GM04503 (cell line): ENCODE results near the gene GOLGA8N.
"Not testable (repeated sequence)": the region's sequence is repeated elsewhere in the genome, so short reads cannot be mapped to it uniquely, and the experiment has no call there.

Source experiments
- DNase-seq: peaks from one replicate; pipeline ENCODE4 v3.0.0-alpha.2; 2012; ENCODE audit warnings: low read depth

GOLGA8N gene

GRCh38 chr15:32593151-32593550 lies at the start of gene GOLGA8N:
TSS of gene GOLGA8N (plus strand) at chr15:32593456.
- DNase-seq, result not testable (repeated sequence)

- DNase-seq, result not testable (repeated sequence)
These were observed 49.8 kb upstream of the GOLGA8N start for GRCh38 chr15:32543456-32543855.

DNA sequence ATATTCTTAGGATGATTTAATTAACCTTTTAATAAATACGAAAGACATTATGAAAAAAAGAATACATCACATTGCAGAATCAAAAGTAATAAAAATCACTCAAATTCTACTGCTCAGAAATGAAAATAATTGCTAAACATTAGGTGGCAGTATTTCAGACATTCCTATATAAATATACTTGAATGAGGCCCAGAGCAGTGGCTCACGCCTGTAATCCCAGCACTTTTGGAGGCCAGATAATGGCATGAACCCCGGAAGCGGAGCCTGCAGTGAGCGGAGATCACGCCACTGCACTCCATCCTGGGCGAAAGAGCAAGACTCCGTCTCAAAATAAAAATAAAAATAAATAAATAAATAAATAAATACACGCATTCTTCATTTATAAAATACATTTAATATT lies 48.1 kb upstream of the GOLGA8N start:
- DNase-seq, result not testable (repeated sequence)

DNA sequence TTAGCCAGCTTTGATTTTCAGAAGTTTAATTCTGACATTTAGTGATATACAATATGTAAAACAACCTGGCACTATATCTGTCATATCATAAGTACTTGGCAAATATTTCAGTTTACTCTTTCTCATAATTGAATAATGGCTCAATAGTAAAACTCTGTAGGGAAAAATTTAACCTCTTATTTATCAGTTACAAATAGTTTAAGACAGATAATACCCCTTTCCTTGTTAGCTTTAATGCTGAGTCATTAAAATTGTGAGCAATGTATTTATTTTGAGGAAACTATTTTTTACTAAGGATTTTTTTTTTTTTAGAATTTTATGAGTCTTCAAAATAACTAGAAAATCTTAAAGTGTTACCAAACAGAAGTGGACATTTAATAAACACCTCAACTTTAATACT lies 38.7 kb upstream of the GOLGA8N start:
- DNase-seq, result not testable (repeated sequence)

- not testable (repeated sequence) for DNase-seq
These were observed 31.1 kb upstream of the GOLGA8N start for GRCh38 chr15:32562198-32562597.

- DNase-seq, result not testable (repeated sequence)
These were observed 24.3 kb upstream of the GOLGA8N start for GRCh38 chr15:32568988-32569387.

DNA sequence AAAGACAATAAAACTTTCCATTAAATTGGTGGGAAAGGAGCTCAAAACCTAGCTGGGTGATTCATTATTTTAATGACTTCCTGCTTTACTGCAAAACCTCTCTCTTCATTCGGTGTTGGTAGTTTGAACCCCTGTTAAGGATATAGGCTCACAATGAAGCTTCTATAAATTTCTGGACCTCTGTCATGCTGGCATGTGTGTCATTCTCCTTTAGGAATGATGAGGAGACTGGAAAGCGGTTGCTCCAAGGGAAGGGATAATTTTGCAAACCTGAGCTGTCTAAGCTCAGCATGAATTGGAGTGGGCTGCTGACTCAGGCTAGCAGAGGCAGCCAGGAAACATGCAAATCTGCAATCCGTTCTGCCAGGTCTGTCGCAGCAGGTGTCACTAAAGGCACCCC lies 14.8 kb upstream of the GOLGA8N start:
- DNase-seq, result not testable (repeated sequence)

GRCh38 chr15:32585844-32586243 lies 7.4 kb upstream of the GOLGA8N start:
- not testable (repeated sequence) for DNase-seq

- not testable (repeated sequence) for DNase-seq
These were observed 16.3 kb downstream of the GOLGA8N start for GRCh38 chr15:32609518-32609917.

GRCh38 chr15:32610719-32611118 lies 17.5 kb downstream of the GOLGA8N start:
- DNase-seq, result not testable (repeated sequence)

DNA sequence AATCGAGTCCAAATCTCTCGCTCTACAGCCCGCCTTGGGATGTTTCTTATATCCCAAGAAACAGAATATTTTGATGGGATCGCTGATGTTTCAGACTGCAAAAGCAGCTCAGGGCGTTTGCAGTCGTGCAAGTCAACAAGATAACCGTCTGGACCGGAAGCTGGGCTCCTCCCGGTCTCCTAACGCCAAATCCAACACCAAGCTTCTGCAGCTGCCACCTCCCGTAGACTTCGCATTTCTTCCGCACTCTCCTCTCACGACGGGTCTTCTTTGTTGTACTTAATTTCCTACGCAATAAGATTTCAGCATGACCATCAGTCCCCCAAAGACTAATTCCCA lies 21.4 kb downstream of the GOLGA8N start:
- DNase-seq, result not testable (repeated sequence)

DNA sequence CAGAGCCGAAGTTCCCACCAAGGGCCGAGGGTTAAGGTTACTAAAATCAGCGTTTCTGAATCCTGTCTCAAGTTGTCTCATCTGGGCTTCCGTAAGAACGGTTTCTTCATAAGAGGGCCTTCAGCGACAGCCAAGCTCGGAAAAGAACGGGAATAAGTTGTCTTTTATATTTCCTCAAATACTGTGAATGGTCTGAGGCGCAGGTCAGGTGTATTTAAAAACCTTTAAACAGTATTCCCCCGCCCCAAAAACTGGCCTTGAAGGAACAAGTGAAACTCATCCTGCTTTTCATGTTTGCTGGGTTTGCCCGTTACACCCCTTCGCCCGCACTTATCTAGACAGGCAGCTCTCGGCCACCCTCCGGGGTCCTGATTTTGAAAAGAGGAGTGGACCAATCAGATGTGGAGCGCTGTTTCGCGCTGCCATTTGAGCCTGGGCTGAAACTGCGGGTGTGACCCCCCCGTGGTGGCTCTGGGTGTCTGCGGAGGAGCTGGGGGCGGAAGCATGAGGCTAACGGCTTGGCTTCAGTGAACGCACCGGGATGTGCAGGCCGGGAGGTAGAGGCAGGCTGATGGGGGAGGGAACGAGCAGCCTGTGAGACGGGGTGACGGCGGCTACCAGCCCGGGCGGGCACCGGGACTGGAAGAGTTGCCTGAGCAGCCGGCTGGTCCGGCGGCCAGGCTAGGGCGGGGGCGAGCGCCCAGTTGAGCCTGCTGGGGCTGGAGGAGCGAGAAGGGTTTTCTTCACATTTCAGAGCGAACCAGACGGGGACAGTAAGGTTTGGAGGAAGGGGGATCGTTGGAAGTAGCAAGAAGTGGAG lies 22.0 kb downstream of the GOLGA8N start, which contains the start of gene ARHGAP11A:
Gene ARHGAP11A (plus strand): TSS at position 454 of the 820 bp plus-strand sequence. CDS start 708 bp downstream, outside the sequence.
- DNase-seq, result peak; percentile 78

- not testable (repeated sequence) for DNase-seq
These were observed 22.7 kb downstream of the GOLGA8N start for GRCh38 chr15:32615871-32616426.

GRCh38 chr15:32636410-32636809 lies 43.2 kb downstream of the GOLGA8N start:
- DNase-seq, result no peak

- DNase-seq, result no peak
These were observed 43.8 kb downstream of the GOLGA8N start for GRCh38 chr15:32636908-32637567.

DNA sequence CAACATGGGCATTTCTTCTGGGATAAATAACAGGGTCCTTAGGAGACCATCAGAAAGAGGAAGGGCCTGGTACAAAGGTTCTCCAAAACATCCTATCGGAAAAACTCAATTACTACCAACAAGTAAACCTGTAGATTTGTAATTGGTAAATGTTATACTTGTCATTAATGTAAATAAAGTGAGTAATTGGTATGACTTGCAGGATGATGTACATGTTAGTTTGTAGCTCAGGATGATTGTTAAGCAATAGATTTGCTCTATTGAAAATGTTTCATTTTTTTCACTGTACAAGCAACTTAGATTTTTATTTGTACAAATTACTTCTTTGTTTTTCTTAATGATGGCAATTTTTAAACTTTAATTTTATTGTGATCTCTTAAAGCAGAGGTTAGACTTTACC lies 44.4 kb downstream of the GOLGA8N start:
- no peak for DNase-seq

DNA sequence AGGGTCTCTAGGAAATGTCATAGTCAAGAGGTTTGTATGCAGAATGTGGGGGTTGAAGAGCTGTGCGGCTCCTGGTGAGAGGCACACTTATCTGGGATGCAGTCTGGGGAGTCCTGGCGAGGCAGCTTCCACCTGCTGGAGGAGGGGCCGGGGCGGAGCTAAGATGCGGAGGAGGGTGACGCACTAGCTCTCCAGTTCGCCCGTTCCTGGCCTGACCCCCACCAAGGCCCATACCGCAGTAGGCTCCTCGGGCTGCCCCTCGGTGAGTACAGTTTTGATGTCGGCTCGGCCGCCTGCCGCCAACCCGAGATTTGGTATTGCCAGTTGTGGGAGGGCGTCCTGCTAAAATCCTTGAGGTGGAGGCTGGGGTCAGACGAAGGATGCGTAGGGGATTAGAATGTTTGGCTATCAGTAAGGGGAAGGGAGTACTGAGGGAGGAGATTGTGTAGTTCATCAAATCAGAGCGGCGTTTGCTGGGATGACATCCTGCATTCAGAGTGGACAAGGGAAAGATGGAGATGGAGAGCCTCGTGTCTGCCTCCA lies 48.3 kb downstream of the GOLGA8N start, which contains the start of gene SCG5:
Gene SCG5 (plus strand): TSS at position 194 of the 543 bp plus-strand sequence. CDS start 1,883 bp downstream, outside the sequence.
- no peak for DNase-seq

DNA sequence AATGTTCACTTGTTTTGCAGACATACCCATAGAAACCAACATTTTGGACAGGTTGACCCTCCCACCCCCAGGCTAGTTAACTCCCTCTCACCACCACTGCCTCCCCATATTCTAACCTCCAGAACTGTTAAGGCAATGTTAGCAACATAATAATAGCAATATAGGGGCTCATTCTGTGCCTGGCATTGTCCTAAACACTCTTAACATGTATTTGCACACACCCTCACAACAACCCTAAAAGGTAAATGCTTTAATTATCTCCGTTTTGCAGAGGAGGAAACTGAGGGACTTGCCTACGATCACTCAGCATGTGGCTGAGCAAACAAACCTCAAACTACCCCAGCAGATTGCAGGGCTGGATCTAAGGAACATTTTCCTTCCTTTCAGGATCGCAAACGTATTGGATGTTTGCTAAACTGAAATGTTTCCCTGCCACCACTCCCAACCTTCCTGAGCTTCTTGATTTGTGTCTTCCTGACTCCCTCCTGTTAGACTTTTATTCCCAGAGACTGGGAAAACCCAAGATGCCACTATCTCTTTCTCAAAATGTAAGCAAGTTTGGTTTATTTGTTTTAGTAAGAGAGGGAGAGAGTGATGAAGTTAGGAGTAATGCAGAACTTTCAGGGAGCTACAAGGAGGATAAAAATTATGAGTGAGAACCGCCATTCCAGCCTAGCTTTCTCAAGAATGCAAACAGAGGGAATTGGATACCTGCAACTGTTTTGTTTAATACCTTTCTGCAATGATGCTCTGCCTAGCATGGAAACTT lies 49.6 kb downstream of the GOLGA8N start:
- DNase-seq, result no peak

DNA sequence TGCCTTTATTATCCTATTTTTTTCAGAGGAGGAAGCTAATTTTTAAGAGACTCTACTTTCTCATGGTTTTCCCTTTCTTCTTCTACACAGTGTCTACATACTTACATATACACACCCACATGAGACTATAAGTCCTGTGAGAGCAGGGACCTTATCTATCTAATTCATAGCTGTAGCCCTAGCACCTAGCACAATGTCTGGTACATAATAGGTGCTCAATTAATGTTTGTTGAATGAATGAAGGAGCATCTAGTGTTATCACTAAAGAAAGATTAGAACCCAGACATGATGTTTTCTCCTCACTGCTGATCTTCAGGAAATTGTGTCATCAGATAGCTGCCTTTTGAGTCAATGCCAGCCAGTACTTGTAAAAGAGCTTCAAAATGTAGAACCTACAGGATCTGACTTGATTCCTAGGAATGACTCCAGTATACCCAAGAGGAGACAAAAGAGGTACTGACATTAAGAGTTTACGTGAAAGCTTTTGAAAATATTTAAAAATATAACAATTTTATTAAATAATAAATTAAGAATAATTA lies 50.7 kb downstream of the GOLGA8N start:
- no peak for DNase-seq

DNA sequence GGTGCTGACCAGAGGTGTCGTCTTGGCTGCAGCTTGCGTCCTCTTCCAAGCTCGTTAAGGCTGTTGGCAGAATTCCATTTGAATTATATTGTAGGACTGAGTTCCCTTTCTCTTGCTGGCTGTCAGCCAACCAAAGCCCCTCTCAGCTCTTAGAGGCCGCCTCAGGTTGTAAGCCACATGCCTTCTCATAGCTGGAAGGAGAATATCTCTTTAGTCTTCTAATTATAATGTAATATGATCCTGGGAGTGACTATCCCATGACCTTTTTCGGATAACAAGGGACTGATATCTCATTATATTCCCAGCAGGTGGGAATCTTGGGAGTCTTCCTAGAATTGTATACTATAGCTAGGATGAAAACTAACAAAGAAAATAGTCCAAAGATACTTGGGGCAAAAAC lies 53.0 kb downstream of the GOLGA8N start:
- DNase-seq, result no peak

DNA sequence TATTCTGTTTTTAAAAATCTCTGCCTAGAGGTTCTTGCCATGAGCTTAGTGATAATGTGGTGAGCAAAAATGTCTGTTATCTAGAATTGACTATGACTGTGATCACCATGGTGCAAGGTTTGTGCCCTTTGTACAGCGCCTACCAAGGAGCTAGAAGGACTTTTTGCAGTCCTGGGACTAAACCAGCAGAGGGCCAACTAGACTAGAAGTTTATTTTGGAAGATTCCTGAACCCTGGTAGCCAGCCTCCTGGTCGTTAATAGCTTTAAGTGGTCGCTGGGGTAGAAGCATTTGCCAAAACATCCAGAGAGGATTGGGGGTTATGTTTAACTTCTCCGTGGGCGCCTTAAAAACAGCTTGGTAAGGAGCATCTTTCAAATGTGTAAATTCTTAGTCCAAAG lies 56.1 kb downstream of the GOLGA8N start:
- no peak for DNase-seq
